DND-41 (cell line): ENCODE results near the gene GLB1L3.

ENCODE experiments used
- EZH2 ChIP-seq: IDR thresholded peaks from 3 replicates; pipeline ENCODE4 v1.6.1; 2012; ENCODE audit warnings: borderline replicate concordance, low read depth, mild to moderate bottlenecking, moderate library complexity, low read length, inconsistent platforms; ENCODE audit not compliant: severe bottlenecking
- TF ChIP-seq, protein P1 (sequence below): IDR thresholded peaks from 2 replicates; pipeline ENCODE4 v1.5.1; 2012; ENCODE audit warnings: borderline replicate concordance, low read length, moderate library complexity, mild to moderate bottlenecking; ENCODE audit not compliant: poor library complexity, severe bottlenecking; ENCODE audit errors: extremely low read depth

- TF ChIP-seq, protein P1, sequence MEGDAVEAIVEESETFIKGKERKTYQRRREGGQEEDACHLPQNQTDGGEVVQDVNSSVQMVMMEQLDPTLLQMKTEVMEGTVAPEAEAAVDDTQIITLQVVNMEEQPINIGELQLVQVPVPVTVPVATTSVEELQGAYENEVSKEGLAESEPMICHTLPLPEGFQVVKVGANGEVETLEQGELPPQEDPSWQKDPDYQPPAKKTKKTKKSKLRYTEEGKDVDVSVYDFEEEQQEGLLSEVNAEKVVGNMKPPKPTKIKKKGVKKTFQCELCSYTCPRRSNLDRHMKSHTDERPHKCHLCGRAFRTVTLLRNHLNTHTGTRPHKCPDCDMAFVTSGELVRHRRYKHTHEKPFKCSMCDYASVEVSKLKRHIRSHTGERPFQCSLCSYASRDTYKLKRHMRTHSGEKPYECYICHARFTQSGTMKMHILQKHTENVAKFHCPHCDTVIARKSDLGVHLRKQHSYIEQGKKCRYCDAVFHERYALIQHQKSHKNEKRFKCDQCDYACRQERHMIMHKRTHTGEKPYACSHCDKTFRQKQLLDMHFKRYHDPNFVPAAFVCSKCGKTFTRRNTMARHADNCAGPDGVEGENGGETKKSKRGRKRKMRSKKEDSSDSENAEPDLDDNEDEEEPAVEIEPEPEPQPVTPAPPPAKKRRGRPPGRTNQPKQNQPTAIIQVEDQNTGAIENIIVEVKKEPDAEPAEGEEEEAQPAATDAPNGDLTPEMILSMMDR, result no peak
- TF ChIP-seq EZH2, result no peak
These were observed 8.7 kb upstream of the GLB1L3 start for GRCh38 chr11:134267461-134267860.
